Measurements from ENCODE around the gene CROCC2.

DNA sequence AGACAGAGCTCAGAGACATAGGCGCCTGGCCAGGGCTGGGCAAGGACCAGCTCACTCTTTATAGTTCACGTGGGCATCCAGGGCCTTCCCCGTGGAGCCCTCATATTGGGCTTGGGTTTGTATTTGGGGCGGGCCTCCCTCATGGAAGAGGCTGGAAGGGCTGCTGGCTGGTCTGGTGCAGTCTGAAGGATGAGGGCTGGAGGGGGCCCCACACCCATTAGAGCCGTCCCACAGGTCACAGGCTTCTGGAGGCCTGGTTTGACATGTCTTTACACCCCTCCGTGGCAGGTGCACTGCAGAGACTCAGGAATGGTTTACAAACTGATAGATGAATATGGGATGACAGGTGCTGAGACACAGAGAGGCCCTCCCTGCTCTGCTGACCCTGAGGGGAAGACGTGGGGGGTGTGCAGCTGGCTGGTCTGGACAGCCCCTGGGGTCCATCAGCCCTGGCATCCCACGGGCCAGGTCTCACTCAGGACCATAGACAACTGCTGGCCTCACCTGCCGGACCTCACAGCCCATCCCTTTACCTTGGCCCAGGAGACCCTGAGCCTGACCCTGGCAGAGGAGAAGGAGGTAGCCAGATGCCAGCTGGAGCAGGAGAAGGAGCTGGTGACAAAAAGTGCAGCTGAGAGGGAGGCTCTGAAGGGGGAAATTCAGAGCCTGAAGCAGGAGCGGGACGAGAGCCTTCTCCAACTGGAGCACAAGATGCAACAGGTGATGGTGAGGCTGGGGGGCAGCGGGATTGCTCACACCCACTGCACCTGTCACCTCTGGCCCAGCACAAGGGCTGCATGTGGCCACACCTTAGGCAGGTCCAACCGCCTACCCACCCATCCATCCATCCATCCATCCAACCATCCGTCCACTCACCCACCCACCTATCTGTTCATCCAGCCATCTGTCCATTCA, 43.9 kb downstream of the CROCC2 start:
- TF ChIP-seq POLR2A (IDR thresholded peaks at IDR 0.05) (no peak), POLR2AphosphoS5 (IDR thresholded peaks at IDR 0.05) (no peak)
